ENCODE data around the gene ZNF487.

ZNF487 gene

GRCh38 chr10:43424416-43424815, 12.5 kb upstream of the ZNF487 start:
- TF ChIP-seq SIN3A (IDR thresholded peaks at IDR 0.05; ENCODE audit: borderline replicate concordance, insufficient read depth, low read length) (no peak), REST (IDR thresholded peaks at IDR 0.05; ENCODE audit: insufficient read depth in 1 of 2, low read depth in 2 of 2, low read length in 2 of 2) (no peak), POLR2AphosphoS5 (IDR thresholded peaks at IDR 0.05; ENCODE audit: low read depth, low read length) (no peak), TAF1 (IDR thresholded peaks at IDR 0.05; ENCODE audit: borderline replicate concordance, insufficient read depth, low read length) (no peak), FOXP2 (optimal IDR thresholded peaks at IDR 0.05; ENCODE audit: borderline replicate concordance, extremely low read depth, extremely low read length, insufficient read depth) (no peak)

GRCh38 chr10:43427166-43427825, 9.6 kb upstream of the ZNF487 start:
- TF ChIP-seq TAF1 (IDR thresholded peaks at IDR 0.05; ENCODE audit: borderline replicate concordance, insufficient read depth, low read length) (no peak), FOXP2 (optimal IDR thresholded peaks at IDR 0.05; ENCODE audit: borderline replicate concordance, extremely low read depth, extremely low read length, insufficient read depth) (no peak), REST (IDR thresholded peaks at IDR 0.05; ENCODE audit: insufficient read depth in 1 of 2, low read depth in 2 of 2, low read length in 2 of 2) (no peak), POLR2AphosphoS5 (IDR thresholded peaks at IDR 0.05; ENCODE audit: low read depth, low read length) (no peak), SIN3A (IDR thresholded peaks at IDR 0.05; ENCODE audit: borderline replicate concordance, insufficient read depth, low read length) (no peak)

GRCh38 chr10:43430926-43431663, 5.8 kb upstream of the ZNF487 start:
- TF ChIP-seq FOXP2 (optimal IDR thresholded peaks at IDR 0.05; ENCODE audit: borderline replicate concordance, extremely low read depth, extremely low read length, insufficient read depth) (no peak), REST (IDR thresholded peaks at IDR 0.05; ENCODE audit: insufficient read depth in 1 of 2, low read depth in 2 of 2, low read length in 2 of 2) (no peak), TAF1 (IDR thresholded peaks at IDR 0.05; ENCODE audit: borderline replicate concordance, insufficient read depth, low read length) (no peak), SIN3A (IDR thresholded peaks at IDR 0.05; ENCODE audit: borderline replicate concordance, insufficient read depth, low read length) (no peak), POLR2AphosphoS5 (IDR thresholded peaks at IDR 0.05; ENCODE audit: low read depth, low read length) (no peak)

- TF ChIP-seq SIN3A (IDR thresholded peaks at IDR 0.05; ENCODE audit: borderline replicate concordance, insufficient read depth, low read length) = no peak
- no peak for TF ChIP-seq POLR2AphosphoS5 (IDR thresholded peaks at IDR 0.05; ENCODE audit: low read depth, low read length)
- TF ChIP-seq TAF1 (IDR thresholded peaks at IDR 0.05; ENCODE audit: borderline replicate concordance, insufficient read depth, low read length) = no peak
- TF ChIP-seq FOXP2 (optimal IDR thresholded peaks at IDR 0.05; ENCODE audit: borderline replicate concordance, extremely low read depth, extremely low read length, insufficient read depth) = no peak
- no peak for TF ChIP-seq REST (IDR thresholded peaks at IDR 0.05; ENCODE audit: insufficient read depth in 1 of 2, low read depth in 2 of 2, low read length in 2 of 2)
Observed at GRCh38 chr10:43437141-43437870, 395 bp downstream of the ZNF487 start.

All from PFSK-1 (cell line).